GM12801 (cell line): ENCODE data around the gene PIANP.

Experiments used
- TF ChIP-seq, protein P1 (sequence below): IDR thresholded peaks from one replicate; pipeline ENCODE4 v1.5.1; 2011; ENCODE audit warnings: control low read depth; ENCODE audit not compliant: insufficient read length; ENCODE audit errors: extremely low read depth

Gene PIANP

GRCh38 chr12:6653342-6653741, 47.3 kb downstream of the PIANP start:
- TF ChIP-seq, protein P1, sequence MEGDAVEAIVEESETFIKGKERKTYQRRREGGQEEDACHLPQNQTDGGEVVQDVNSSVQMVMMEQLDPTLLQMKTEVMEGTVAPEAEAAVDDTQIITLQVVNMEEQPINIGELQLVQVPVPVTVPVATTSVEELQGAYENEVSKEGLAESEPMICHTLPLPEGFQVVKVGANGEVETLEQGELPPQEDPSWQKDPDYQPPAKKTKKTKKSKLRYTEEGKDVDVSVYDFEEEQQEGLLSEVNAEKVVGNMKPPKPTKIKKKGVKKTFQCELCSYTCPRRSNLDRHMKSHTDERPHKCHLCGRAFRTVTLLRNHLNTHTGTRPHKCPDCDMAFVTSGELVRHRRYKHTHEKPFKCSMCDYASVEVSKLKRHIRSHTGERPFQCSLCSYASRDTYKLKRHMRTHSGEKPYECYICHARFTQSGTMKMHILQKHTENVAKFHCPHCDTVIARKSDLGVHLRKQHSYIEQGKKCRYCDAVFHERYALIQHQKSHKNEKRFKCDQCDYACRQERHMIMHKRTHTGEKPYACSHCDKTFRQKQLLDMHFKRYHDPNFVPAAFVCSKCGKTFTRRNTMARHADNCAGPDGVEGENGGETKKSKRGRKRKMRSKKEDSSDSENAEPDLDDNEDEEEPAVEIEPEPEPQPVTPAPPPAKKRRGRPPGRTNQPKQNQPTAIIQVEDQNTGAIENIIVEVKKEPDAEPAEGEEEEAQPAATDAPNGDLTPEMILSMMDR: no peak

GRCh38 chr12:6652391-6652790, 48.2 kb downstream of the PIANP start:
- TF ChIP-seq, protein P1: no peak

DNA sequence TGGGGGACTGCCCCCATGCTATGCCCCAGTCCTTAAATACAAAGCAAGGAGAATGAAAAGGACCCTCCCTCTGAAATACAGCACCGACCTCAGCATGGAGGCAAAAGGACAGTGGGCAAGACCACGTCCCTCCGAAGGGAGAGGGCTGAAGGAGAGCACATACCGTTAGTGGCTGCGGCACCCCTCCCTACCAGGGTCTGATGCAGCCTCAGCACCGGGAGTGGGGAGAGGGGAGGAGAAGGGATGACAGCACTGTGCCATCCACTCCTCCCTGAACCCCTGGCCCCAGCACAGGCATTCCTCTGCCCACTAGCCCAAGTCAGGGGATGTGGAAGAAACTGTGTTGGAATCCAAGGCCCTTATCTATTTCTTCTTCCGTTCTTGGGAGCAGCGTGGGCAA, 49.8 kb downstream of the PIANP start:
- TF ChIP-seq, protein P1: no peak

DNA sequence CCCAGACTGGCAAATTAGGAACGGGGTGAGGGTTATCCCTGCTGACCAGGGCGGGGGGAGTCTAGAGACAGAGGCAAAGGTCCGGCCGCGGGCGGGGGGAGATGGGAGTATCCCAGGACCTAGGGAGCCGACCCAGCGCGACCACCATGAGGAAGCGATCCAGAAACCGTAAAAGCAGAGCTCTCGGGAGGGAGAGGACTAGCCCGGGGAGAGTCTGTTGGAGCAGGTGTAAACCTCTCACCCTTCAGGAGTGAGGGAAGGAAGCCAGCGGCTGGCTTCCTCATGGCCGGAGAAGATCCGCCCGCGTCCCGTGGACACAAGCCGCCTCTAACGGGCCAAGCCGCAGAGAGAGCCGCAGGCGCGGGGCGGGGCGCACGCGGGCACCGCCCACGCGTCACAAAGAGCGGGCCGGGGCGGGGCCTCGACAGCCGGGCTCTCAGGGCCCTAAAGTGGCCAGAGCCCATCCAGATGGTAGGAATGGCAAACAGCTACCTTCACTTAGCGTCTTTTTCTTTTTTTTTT, 53.5 kb downstream of the PIANP start, which contains the start of gene ACRBP:
TSS of gene ACRBP (minus strand) at position 350 of the 522 bp plus-strand sequence. CDS start at position 284, 66 bp downstream.
- TF ChIP-seq, protein P1: no peak

DNA sequence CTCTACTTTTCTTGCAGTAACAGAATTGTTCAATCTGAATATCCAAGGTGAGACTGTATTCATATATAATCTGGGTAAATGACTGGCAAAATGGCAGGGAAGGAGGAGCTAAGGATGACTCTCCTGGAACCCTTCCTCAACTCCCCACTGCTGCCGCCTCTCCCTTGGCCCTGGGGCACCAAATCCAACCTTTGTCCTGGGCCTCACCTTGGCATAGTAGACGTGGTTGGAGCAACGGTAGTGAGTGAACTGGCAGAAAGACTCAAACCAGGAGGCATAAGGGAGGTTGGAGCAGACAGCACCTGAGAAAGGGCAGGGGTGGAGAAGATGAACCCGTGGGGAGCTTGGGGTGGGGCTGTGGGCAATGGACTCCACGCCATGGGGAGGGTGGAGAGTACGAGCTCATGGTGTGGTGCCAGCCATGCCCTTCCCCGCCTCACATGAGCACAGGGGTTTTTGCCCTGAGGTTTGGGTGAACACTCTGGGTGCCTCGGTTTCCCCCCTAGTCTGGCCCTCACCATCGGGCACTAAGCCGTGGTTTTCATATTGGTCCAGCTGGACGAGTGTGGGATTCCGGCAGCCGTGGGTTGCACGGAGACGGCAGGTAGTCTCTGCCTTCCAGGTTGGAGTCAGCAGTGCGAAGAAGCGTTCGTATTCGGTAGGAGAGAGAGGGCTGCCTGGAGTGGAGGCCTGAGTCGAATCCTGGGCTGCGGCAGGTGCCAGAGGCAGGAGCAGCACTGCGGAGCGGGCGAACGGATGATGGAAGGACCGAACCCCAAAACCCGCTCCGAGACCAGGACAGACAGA, 54.1 kb downstream of the PIANP start:
- TF ChIP-seq, protein P1: no peak

DNA sequence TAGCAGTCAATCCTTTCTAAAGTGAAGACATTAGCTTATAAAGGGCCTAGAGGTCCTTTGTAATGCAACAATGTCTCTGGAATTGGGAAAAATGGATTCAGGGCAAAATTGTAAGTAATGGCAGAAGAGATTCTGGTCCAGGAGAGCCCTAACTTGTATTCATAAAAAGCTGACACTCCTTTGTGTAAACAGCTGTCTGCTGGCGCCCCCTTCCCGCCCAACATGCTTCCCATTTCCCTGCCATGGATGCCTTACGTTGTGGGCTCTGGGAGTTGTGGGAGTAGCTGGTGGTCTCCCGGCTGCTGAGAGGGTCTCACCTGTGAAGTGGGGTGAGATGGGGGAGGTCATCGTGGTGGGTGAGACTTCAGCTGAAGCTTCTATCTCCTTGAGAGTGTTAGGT, 55.7 kb downstream of the PIANP start:
- TF ChIP-seq, protein P1: no peak

GRCh38 chr12:6644257-6644596, 56.4 kb downstream of the PIANP start:
- TF ChIP-seq, protein P1: no peak
